Thyroid gland (tissue), 4 donors: Measurements from ENCODE around the gene TEX54. TPM values are rescaled to one million over a fixed set of nuclear protein-coding genes. Genes with fewer than 3 reads are reported as not detected.

Source experiments
- DNase-seq, 2 donors: peaks; one replicate each; pipeline ENCODE4 v3.0.0-alpha.2; 2019
- H3K27ac ChIP-seq, 3 donors: fragments of 200-600 bp; sonication (generic); 1 replicate in 2 of 3; 2 replicates in 1 of 3; pipeline ENCODE4 v1.5.1; 2016 to 2019; ENCODE audit warnings: mild to moderate bottlenecking in 1 of 3, moderate library complexity in 1 of 3
- H3K27me3 ChIP-seq: fragments of 200-600 bp; sonication (generic); one replicate; pipeline ENCODE4 v1.5.1; 2019
- H3K36me3 ChIP-seq, 2 donors: fragments of 200-600 bp; sonication (generic); one replicate each; pipeline ENCODE4 v1.5.1; 2016 to 2019
- H3K4me1 ChIP-seq, 2 donors: fragments of 200-600 bp; sonication (generic); one replicate each; pipeline ENCODE4 v1.5.1; 2017 to 2019
- H3K4me3 ChIP-seq, 3 donors: fragments of 200-600 bp; sonication (generic); replicated peaks in 1 of 3; 1 replicate in 2 of 3; 2 replicates in 1 of 3; pipeline ENCODE4 v1.5.1; 2016; ENCODE audit warnings: mild to moderate bottlenecking in 1 of 3
- H3K9me3 ChIP-seq: fragments of 200-600 bp; sonication (generic); one replicate; pipeline ENCODE4 v1.5.1; 2017
- POLR2A ChIP-seq, 2 donors: fragments of 450-650 bp; IDR thresholded peaks; one replicate each; pipeline ENCODE4 v1.6.1; 2017; ENCODE audit warnings: antibody characterized with exemption in 2 of 2, mild to moderate bottlenecking in 2 of 2, moderate library complexity in 1 of 2
- WGBS, 2 donors: methylation state at CpG; one replicate each; pipeline ENCODE4 v1.1.5; 2017; 5-methylcytosine and 5-hydroxymethylcytosine counted together
- intact Hi-C: fragments of 100-400 bp; cut with DNase I; formaldehyde crosslinking; loops from one replicate; pipeline ENCODE4 v1.15.1; 2023
- total RNA-seq, 4 donors: library from RNA; depleted of rRNA; stranded (reverse); fragments of >200 nt; gene quantifications; one replicate each; pipeline ENCODE4 v1.2.3, GENCODE V29; 2016
- TF ChIP-seq, protein P1 (sequence below), 6 experiments: fragments of 200-600 bp in 3 of 6; fragments of 450-650 bp in 3 of 6; sonication (generic) in 3 of 6; IDR thresholded peaks; one replicate each; pipeline ENCODE4 v1.5.1; 2016 to 2019; ENCODE audit warnings: antibody characterized with exemption in 6 of 6, mild to moderate bottlenecking in 2 of 6, inconsistent platforms in 1 of 6, moderate library complexity in 1 of 6

TEX54 gene
- total RNA-seq, 4 donors from 2014 or later, result not detected

DNA sequence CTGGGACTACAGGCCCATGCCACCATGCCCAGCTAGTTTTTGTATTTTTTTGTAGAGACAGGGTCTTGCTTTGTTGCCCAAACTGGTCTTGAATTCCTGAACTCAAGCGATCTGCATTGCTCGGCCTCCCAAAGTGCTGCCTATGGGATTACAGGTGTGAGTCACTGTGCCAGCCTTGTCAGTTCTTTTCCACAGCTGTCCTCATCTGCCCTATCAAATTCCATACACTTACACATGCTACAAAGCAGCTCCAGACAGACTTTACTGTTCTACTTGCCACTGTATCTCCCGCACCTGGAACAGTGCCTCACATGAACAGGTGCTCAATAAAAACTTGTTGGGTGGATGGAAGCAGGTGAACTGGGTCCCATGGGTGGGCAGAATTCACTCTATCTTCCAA is 9.0 kb downstream of the TEX54 start:
- intact Hi-C loops, result no loop called here
- H3K4me3 ChIP-seq, result no peak overlapping the region
- H3K4me1 ChIP-seq, result no peaks in the 10 kb centered on the region
- H3K27me3 ChIP-seq, result no peaks in the 10 kb centered on the region
- 95 to 100% methylated on average over 3 of the region's 3 CpGs for WGBS, 2 donors
- no peak for DNase-seq
- no peaks in the 10 kb centered on the region for H3K9me3 ChIP-seq
- peaks cover 85 to 91% of the 10 kb centered on the region in 2 donors for H3K36me3 ChIP-seq
- no peak for TF ChIP-seq POLR2A (IDR thresholded peaks at IDR 0.05)
- TF ChIP-seq, protein P1, sequence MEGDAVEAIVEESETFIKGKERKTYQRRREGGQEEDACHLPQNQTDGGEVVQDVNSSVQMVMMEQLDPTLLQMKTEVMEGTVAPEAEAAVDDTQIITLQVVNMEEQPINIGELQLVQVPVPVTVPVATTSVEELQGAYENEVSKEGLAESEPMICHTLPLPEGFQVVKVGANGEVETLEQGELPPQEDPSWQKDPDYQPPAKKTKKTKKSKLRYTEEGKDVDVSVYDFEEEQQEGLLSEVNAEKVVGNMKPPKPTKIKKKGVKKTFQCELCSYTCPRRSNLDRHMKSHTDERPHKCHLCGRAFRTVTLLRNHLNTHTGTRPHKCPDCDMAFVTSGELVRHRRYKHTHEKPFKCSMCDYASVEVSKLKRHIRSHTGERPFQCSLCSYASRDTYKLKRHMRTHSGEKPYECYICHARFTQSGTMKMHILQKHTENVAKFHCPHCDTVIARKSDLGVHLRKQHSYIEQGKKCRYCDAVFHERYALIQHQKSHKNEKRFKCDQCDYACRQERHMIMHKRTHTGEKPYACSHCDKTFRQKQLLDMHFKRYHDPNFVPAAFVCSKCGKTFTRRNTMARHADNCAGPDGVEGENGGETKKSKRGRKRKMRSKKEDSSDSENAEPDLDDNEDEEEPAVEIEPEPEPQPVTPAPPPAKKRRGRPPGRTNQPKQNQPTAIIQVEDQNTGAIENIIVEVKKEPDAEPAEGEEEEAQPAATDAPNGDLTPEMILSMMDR (IDR thresholded peaks at IDR 0.05), result no peak
- H3K27ac ChIP-seq, result no peak overlapping the region

DNA sequence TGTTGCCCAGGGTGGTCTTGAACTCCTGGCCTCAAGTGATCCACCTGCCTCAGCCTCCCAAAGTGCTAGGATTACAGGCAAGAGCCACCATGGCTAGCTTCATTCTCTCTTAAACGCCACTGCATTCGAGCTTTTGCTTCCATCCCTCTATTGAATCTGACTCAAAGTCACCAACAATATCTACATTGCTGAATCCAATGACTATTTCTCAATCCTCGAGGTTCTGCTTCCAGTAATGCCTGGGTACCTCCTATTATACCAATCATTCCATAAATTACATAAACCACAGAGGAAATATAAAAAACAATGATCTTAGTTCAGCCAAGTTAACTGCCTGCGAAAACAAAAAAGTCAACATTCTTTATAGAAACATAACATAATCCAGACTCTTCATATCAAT is 15.5 kb downstream of the TEX54 start:
- 93% methylated on average over 4 of the region's 4 CpGs for WGBS, 2 donors
- no peak for TF ChIP-seq POLR2A (IDR thresholded peaks at IDR 0.05)
- TF ChIP-seq, protein P1 (IDR thresholded peaks at IDR 0.05), result no peak
- intact Hi-C loops, result no loop called here
- no peaks in the 10 kb centered on the region for H3K27me3 ChIP-seq
- no peak for DNase-seq
- no peak overlapping the region for H3K4me3 ChIP-seq
- H3K27ac ChIP-seq, result no peak overlapping the region
- H3K9me3 ChIP-seq, result no peaks in the 10 kb centered on the region
- H3K36me3 ChIP-seq, result peaks cover 29 to 55% of the 10 kb centered on the region in 2 donors
- no peaks in the 10 kb centered on the region for H3K4me1 ChIP-seq

DNA sequence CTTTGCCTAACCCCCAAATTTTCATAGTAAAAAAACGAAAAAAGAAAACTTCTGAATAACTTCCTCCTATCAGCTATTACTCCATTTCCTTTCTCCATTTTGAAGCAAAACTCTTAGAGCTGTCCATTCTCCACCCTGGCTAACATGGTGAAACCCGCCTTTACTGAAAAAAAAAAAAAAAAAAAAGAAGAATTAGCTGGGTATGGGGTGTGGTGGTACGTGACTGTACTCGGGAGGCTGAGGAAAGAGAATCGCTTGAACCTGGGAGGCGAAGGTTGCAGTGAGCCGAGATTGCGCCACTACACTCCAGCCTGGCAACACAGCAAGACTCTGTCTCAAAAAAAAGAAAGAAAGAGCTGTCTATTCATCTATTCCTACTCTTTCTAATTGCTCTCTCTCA is 16.1 kb downstream of the TEX54 start:
- DNase-seq, result no peak
- TF ChIP-seq, protein P1 (IDR thresholded peaks at IDR 0.05), result no peak
- TF ChIP-seq POLR2A (IDR thresholded peaks at IDR 0.05), result no peak
- Histone ChIP-seq H3K9me3 (no peaks in the 10 kb centered on the region), H3K27ac (no peak overlapping the region), H3K4me3 (no peak overlapping the region), H3K27me3 (no peaks in the 10 kb centered on the region), H3K4me1 (no peaks in the 10 kb centered on the region), H3K36me3 (peaks cover 23 to 49% of the 10 kb centered on the region in 2 donors)
- intact Hi-C loops, result no loop called here
- 90 to 95% methylated on average over 8 of the region's 8 CpGs for WGBS, 2 donors

DNA sequence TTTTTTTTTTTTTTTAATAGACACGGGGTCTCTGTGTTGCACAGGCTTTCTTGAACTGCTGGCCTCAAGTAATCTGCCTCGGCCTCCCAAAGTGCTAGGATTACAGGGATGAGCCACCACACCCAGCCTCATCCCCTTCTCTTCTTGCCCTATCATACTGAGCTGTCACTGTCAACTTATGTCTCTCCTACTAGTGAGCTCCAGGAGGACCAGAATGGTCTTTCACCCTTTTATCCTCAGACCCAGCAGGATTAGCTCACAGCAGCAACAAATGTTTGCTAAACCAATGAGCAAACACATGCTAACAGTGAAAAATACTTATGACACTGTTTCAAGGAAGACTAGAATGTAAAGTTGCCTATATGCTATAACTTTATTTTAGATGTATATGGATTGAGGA is 21.0 kb downstream of the TEX54 start:
- intact Hi-C loops, result no loop called here
- H3K4me3 ChIP-seq, result no peak overlapping the region
- TF ChIP-seq POLR2A (IDR thresholded peaks at IDR 0.05), result no peak
- TF ChIP-seq, protein P1 (IDR thresholded peaks at IDR 0.05), result no peak
- WGBS, 2 donors, result 73 to 83% methylated on average over 2 of the region's 2 CpGs
- no peak overlapping the region for H3K27ac ChIP-seq
- DNase-seq, result no peak
- H3K9me3 ChIP-seq, result no peaks in the 10 kb centered on the region
- peaks cover 5 to 10% of the 10 kb centered on the region in 2 donors for H3K36me3 ChIP-seq
- no peaks in the 10 kb centered on the region for H3K27me3 ChIP-seq
- no peaks in the 10 kb centered on the region for H3K4me1 ChIP-seq

DNA sequence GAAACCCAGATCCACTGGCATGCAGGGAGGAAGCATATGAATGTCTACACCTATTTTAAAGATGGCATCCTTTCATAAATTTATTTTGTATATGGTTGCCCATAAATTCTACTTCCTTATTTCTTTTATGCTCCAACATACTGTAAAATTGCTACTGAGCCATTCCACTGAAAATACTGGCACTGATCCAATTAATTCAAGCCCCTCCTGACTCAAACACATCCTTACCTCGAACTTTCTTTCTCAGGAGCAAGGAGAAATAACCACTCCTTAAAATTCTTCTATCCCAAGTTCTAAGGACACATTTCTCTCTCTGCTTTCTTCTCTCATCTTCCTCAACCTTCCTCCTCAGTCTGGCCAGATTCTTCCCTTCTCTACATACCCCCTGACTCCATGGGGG is 21.9 kb downstream of the TEX54 start:
- peaks cover 4 to 5% of the 10 kb centered on the region in 2 donors for H3K4me1 ChIP-seq

More for the DNA sequence above, 21.9 kb downstream of the TEX54 start:
- intact Hi-C loops, result no loop called here
- Histone ChIP-seq H3K9me3 (no peaks in the 10 kb centered on the region), H3K27ac (no peak overlapping the region), H3K27me3 (no peaks in the 10 kb centered on the region), H3K36me3 (peaks cover 3 to 5% of the 10 kb centered on the region in 2 donors), H3K4me3 (no peak overlapping the region)
- WGBS, 2 donors, result 13 to 25% methylated on average over 1 of the region's 1 CpG
- TF ChIP-seq POLR2A (IDR thresholded peaks at IDR 0.05), result no peak
- TF ChIP-seq, protein P1 (IDR thresholded peaks at IDR 0.05), result no peak
- no peak for DNase-seq
